NCI-H510A (cell line): Measurements from ENCODE around the gene ACOT8.
"Not testable (repeated sequence)": the region's sequence is repeated elsewhere in the genome, so short reads cannot be mapped to it uniquely, and the experiment has no call there.

ENCODE experiments used
- DNase-seq: peaks from one replicate; lab custom pipeline; 2025; lab: John Stamatoyannopoulos, UW

Gene ACOT8

DNA sequence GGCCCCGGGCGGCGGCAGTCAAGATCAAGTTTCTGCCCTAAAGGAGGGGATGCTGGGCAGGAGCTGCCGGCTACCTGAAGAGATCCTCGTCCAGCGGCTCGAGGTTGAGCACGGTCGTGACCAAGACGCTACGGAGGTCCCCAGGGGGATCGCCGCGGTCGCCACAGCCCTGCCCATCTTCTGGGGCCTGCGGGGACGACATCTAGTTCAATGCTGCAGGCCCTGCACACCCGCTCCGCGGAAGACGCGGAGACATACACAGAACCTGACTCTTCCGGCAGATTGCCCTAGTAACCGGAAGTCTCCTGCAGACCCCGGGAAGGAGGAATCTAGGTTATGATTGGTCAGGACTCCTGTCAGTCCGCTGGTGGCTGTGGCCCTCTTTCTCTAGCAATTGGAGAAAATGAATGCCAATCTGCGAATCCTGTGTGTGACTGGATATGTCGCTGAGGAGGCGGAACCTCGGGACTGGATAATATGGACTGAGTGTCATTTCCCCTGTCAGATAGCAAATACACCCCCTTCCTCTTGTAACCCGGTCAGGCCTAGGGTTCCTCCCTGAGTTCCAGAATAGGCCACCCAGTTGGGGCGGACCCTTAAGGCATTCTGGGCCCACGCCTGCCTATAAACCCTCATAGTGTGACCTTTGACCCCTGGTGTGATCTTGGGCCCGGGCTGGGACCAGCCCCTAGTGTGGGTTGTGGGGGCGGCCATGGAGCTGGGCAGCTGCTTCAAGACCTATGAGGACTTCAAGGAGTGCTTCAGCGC, at the start of gene ACOT8, which contains the start of gene ZSWIM3:
TSS of gene ACOT8 (minus strand) at position 279 of the 768 bp plus-strand sequence. CDS start at position 202, 77 bp downstream.
TSS of gene ZSWIM3 (plus strand) at position 501 of the 768 bp plus-strand sequence. CDS start at position 713, 212 bp downstream.
- peak; percentile 99 for DNase-seq

DNA sequence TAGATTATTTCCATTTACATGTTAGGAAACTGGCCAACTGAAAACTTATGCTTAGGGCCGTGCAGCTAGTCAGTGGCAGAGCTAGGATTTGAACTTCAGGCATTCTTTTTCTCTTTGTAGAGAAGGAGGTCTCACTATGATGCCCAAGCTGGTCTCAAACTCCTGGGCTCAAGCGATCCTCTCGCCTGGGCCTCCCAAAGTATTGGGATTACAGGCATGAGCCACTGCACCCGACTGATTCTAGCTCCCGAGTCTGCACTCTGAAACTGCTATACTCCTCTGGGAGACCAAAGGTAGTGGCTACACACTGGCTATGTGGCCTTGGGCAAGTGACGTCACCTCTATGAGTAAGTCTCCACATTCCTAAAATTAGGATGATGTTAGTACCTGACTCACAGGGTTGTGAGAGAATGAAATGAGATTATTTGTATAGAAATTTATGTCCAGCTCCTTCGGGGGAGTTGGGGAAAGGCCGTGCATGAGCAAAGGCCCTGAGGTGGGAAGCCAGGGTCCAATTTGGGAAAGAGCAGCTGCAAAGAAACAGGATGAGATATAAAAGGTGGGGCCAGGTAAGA, 48.4 kb upstream of the ACOT8 start:
- no peak for DNase-seq

DNA sequence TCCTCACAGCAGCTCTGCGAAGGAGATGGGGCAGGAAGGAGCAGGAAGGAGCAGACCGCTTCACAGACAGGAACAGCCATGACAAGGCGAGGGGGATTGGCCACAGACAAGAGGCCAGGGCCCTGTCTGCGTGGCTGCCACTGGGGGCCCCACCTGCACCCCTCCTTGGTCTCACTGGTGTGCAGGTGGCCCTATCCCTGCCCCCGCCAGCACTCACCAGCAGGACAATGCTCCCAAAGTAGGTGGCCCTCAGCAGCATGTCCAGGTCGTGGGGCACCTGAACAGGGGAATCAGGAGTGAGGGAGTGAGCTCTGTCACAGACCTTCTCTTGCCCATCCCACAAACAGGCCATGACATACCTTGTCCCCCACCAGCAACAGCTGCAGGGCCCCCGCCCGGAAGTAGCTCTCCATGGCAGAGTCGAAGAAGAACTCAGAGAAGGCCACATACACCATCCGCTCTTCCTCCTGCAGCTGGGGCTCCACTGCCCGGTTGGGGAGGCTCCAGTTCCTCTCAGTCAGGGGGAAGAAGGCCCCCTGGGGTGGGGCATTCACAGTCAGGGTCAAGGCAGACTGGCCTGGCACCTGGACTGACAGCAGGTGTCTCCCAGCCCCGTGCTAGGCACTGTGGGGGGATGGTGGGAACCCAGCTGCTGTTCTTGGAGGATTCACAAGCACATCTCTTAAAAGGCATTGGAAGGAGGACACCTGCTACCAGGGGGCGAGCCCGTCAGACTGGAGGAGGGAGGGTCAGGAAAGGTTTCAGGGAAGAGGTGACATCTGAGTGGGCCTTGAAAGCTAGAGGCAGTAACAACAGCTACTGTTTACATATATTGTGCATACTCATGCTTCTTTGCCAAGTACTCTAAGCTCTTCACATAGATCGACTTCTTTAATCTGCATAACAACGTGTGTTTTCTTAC, 47.7 kb upstream of the ACOT8 start:
- no peak for DNase-seq

DNA sequence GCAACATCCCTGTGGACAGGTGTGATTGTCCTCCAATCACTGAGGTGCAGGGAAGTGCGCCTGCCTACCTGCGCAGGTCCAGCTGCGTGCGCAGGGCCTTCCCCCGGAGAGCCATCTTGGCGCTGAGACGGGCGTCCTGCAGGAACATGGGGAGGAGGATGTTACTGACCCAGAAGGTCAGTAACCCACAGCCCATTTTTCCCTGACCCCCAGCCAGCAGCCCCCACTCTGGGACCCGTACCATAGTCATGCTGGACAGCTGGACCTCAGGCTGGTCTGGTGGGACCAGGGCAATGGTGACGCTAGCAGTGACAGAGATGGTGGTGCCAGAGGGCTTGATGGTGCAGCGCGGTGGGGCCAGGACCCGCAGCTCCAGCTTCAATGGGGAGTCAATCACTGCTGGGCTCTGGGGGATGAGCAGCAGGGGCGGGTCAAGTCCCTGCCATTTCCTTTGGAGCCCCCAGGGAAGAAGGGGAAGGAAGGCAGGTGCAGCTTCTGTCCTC, 45.1 kb upstream of the ACOT8 start:
- no peak for DNase-seq

DNA sequence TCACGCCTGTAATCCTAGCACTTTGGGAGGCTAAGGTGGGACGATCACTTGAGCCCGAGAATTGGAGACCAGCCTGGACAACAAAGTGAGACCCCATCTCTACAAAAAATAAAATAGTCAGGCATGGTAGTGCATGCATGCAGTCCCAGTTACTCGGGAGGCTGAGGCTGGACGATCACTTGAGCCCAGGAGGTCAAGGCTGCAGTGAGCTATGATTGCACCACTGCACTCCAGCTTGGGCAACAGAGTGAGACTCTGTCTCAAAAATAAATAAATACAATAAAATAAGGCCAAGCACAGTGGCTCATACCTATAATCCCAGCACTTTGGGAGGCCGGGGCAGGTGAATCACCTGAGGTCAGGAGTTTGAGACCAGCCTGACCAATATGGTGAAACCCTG, 44.1 kb upstream of the ACOT8 start:
- DNase-seq, result not testable (repeated sequence)

DNA sequence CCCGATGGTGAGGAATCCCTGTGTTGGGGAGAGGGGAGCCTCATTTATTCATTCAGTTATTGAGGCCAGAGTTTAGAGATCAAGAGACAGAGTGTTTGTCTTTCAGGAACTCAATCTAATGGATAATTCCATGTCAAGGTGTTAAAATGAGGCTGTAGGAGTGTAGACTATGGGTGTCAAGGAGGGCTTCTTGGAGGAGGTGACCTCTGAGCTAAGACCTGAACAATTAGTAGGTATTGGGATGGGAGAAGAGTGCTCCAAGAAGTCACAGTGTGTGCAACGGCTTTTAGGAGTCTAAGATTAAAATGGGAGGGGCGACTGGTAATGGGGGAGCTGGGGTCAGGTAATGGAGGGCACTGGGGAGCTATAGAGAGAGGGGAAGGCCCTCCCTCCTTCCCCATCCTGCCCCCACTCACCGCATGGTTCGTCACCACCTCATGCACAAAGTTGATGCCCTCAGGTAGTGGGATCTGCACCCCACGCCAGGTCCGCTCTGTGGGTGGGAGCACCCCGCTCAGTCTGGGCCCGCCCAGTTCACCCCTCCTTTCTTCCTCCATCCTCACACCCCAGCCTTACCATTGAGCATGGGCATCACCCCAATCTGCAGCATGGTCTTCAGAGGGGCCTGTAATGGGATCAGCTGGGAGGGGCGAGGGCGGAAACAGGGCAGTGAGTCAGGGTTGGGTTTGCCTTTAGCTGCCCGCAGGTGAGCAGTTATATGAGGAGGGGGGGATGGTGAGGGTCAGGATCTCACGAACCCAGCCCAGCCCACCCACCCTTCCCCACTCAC, 42.0 kb upstream of the ACOT8 start:
- DNase-seq, result no peak

DNA sequence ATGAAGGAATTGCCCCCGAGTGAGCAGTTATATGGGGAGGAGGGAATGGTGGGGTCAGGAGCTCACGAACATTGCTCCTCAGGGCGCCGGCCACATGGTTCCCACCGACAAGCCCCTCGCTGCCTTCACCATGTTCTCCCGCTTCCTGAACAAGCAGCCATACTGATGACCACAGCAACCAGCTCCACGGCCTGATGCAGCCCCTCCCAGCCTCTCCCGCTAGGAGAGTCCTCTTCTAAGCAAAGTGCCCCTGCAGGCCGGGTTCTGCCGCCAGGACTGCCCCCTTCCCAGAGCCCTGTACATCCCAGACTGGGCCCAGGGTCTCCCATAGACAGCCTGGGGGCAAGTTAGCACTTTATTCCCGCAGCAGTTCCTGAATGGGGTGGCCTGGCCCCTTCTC, 41.1 kb upstream of the ACOT8 start:
- DNase-seq, result no peak

DNA sequence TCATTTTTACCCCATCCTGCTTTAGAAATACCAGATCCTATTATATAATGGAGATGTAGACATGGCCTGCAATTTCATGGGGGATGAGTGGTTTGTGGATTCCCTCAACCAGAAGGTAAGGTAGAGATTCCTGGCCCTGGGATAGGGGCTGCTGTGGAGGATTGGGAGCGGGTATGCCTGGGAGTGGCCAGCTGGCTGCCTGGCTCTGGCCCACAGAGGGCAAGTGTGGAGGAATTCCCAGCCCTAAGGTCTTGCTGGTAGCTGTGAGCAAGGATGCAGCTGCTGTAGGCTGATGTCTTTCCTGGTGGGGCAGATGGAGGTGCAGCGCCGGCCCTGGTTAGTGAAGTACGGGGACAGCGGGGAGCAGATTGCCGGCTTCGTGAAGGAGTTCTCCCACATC, 40.5 kb upstream of the ACOT8 start:
- DNase-seq, result no peak

DNA sequence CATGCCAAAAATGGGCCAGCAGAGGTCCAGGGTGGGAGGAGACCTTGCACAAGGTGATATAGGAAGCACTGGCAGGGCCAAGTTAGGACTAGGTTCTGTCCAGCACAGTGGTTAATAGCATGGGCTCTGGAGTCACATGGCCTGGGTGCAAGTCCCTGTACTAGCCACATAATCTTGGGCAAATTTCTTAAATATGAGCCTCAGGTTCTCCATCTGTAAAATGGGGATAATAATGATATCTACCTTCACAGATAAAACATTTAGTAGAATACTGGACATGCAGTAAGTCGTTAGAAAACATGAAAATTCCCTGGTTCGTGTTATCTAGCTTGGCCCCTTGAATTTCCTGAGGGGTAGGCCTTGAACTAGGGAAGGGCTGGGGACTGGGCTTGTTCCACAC, 40.1 kb upstream of the ACOT8 start:
- DNase-seq, result no peak

DNA sequence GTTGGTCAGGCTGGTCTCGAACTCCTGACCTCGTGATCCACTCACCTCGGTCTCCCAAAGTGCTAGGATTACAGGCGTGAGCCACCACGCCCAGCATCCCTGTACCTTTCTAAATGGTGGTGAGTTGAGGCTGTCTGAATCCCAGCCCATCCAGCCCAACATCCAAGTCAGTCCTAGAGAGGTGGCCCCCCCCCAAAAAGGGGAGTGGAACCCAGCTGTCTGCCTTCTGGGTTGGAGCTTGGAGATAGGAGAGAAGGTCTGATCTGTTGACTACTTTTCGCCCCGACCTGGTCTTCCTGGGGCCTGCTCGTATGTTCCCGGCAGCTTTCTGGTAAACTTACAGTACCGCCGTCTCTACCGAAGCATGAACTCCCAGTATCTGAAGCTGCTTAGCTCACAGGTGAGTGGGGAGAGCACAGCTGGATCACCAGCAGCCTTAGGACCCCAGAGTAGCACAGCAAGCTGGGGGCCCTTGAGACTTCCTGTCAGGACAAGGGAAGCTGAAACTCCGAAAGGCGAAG, 39.5 kb upstream of the ACOT8 start:
- DNase-seq, result no peak

DNA sequence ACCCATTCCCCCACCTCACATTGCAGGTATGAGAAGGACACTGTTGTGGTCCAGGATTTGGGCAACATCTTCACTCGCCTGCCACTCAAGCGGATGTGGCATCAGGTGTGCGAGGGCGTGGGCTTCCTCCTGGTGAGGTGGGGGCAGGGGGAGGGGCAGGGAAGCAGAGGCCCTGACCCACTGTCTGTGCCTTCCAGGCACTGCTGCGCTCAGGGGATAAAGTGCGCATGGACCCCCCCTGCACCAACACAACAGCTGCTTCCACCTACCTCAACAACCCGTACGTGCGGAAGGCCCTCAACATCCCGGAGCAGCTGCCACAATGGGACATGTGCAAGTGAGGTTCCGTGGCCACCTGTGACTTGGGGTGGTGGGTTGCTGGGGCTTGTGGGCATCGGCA, 37.6 kb upstream of the ACOT8 start:
- DNase-seq, result no peak

DNA sequence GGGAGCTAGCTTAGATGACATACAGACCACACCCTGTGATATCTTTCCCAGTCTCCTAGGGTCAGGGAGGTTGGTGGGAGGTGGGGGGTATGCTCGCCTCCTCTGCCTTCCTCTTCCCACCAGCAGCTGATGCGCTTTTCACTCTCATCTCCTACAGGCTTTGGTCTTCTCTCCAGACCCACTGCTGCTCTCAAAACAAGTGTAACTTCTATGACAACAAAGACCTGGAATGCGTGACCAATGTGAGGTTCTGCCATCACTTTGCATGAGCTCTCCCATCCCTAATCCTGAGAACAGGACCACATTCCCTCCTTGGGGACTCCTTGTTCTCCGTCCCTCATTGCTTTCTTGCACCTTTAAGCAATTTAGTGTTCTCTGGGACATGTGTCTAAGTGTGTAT, 36.6 kb upstream of the ACOT8 start:
- no peak for DNase-seq

DNA sequence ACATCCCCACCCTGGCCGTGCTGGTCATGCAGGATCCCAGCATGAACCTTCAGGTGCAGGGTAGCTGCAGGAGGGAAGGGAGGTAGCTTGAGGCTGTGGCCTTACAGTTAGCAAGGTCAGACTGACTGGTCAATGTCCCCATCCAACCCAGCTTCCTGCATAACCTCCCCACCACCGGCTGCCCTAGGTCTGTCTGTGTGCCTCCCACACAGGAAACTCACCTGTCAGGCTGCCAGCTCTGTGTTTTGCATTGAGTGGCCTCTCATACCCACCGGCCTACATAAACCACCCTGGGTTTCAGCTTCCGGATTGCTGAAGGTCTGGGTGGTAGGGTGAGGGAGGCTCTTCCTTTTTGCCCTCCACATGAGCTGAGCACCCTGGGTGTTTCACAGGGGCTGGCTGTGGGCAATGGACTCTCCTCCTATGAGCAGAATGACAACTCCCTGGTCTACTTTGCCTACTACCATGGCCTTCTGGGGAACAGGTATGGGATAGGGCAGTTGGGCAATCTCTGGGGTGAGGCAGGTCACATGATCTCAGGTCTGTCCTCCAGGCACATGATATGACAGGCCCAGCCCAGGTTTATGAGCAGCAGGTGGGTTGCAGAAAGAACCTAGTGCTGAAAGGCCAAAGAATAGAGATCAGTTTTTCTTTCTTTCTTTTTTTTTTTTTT, 35.8 kb upstream of the ACOT8 start:
- DNase-seq, result no peak

DNA sequence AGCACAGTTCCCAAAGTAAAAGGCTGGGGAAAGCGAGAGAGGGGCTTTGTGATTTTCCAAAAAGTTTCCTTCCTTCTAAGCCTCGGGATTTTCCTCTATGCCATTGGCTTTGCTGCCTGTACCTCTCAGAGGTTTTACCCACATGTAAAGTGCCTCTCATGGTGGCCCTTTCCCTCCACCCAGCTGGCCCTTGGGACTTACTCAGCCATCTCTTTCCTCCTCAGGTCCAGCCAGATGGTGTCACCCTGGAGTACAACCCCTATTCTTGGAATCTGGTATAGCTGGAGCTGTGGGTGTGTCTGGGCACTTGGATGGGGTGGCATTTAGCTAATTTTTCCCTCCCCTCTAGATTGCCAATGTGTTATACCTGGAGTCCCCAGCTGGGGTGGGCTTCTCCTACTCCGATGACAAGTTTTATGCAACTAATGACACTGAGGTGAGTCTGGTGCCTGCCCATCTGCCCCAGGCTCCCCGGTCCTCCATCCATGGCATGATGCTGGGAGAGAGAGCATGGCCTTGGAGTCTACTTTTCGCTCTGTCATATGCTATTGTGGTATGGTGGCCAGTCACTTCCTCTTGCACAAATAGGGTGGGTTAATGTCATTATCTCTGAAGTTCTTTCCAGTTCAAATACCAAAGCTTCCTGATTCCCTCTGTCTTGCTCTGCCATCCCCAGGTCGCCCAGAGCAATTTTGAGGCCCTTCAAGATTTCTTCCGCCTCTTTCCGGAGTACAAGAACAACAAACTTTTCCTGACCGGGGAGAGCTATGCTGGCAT, 35.0 kb upstream of the ACOT8 start:
- DNase-seq, result no peak

DNA sequence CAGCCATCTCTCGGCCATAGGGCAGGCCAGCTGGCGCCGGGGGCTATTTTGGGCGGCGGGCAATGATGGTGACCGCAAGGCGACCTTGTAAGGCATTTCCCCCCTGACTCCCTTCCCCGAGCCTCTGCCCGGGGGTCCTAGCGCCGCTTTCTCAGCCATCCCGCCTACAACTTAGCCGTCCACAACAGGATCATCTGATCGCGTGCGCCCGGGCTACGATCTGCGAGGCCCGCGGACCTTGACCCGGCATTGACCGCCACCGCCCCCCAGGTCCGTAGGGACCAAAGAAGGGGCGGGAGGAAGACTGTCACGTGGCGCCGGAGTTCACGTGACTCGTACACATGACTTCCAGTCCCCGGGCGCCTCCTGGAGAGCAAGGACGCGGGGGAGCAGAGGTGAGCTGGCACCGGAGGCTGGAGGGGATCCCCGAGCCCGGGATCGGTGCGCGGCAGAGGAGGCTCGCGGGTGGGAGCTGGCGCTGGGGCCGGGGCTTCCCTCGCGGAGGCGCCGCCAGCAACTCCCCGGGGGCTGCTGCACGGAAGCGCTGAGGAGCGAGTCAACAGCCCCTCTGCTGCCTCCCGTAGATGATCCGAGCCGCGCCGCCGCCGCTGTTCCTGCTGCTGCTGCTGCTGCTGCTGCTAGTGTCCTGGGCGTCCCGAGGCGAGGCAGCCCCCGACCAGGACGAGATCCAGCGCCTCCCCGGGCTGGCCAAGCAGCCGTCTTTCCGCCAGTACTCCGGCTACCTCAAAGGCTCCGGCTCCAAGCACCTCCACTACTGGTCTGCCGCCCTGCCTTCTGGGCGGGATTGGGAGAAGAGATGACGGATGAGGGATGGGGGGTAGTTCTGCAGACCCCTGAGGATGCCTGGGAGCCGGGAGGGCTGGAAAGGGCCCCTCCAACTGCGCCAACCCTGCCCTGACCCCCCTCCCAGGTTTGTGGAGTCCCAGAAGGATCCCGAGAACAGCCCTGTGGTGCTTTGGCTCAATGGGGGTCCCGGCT, 34.1 kb upstream of the ACOT8 start, which contains the start of the genes CTSA and NEURL2:
TSS of gene CTSA (plus strand) at position 351 of the 999 bp plus-strand sequence. CDS start at position 585, 234 bp downstream.
TSS of gene NEURL2 (minus strand) at position 224 of the 999 bp plus-strand sequence. CDS start at position 7, 217 bp downstream.
- DNase-seq, result peak; percentile 83

DNA sequence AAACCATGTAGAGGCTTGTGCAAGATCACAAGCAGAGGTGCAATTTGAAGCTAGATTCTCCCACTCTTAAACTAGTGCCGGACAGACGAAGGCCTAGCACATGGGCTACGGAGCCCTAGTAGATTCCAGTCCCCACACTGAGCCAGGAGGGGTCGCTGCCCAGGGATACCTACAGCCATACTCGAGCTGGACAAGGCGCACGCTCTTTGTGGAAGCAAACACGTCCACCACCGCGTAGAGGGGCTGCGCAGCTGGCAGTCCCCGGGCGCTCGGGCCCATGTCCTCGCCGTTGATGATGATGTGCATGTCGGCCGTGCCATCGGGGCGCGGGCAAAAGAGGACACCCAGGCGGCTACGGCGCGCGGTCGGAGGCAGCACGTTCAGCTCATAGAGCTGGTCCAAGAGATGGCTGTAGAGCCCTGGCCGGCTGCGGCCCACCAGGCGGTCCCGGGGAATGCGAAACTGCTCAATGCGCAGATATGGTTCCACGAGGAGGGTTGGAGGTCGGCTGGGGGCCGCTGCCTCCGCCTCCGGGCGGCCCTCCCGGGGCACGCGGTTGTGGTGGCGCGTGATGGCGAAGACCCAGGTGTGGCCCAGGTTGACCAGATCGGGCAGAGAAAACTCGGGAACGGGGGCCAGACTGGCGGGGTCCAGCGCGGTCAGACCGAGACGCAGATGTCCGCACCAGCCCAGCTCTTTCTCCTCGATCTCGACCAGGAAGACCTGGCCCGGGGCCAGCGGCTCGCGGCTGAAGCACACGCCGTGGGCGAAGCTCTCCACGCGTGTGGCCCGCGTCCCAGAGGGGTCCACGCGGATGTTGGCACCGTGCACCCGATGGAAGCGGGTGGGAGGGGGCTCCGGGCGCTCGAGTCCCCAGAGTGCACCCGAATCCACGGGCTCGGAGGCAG, 33.1 kb upstream of the ACOT8 start:
- DNase-seq, result peak; percentile 46

DNA sequence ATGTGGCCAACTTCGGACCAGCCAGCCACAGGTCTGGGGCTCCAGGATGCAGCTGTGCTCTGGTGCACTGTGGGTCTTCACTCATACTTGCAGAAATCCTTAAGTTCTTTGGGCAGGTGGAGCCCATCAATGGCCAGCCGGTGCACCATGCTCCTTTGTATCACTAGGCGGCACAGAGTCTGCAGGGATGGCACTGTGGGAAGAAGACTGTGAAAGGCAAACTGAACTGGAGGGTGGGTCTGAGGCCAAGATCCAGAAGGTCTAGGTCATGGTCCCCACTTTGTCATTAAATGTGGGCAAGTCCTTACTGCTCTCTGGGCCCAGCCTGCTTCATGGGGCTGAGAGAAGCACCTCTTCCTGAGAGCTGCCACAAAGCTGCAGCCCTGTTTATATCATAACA, 31.5 kb upstream of the ACOT8 start:
- DNase-seq, result no peak
